H1 (cell line): ENCODE results near the gene ARNT2. TPM values are rescaled to one million over a fixed set of nuclear protein-coding genes. Genes with fewer than 3 reads are reported as not detected.

Experiments
- POLR2A ChIP-seq, 2 experiments: IDR thresholded peaks; 1 replicate in 1 of 2; 2 replicates in 1 of 2; pipeline ENCODE4 v1.6.1; 2011; ENCODE audit warnings: low read depth in 2 of 2, low read length in 2 of 2, mild to moderate bottlenecking in 2 of 2; ENCODE audit errors: control extremely low read depth in 1 of 2
- RAD21 ChIP-seq, 2 experiments: IDR thresholded peaks in 1 of 2; conservative IDR thresholded peaks in 1 of 2; 2 replicates each; pipeline ENCODE4 v1.6.1; 2011; ENCODE audit warnings: low read depth in 2 of 2, low read length in 2 of 2, improper control_type of control experiment in 1 of 2, inconsistent platforms in 1 of 2, mild to moderate bottlenecking in 1 of 2, moderate library complexity in 1 of 2
- polyA plus RNA-seq, 7 experiments: library from polyadenylated mRNA; depleted of rRNA in 3 of 7; stranded (reverse) in 5 of 7; unstranded in 2 of 7; fragments of >200 nt in 5 of 7; fragments of 200-250 nt in 2 of 7; gene quantifications; 1 replicate in 5 of 7; 2 replicates in 1 of 7; 4 replicates in 1 of 7; pipeline versions ENCODE4 v1.2.1 to v1.2.3, GENCODE V29; 2011 to 2013; ENCODE audit warnings: missing spikeins in 2 of 7, mixed read lengths in 2 of 7
- total RNA-seq: library from RNA; stranded (reverse); fragmentation: NEBNext Ultra II Directional; extraction: Animal tissue kit (Norgen Biotek cat#: 25700); gene quantifications from 2 replicates; pipeline ENCODE4 v1.2.1, GENCODE V29; 2021

Gene ARNT2
- total and polyA plus RNA-seq, 2 of the 8 experiments (the other 6 are each of a cell fraction or from before 2014, with no cell fraction given) = 9.5 to 14.6 TPM

- TF ChIP-seq POLR2A (IDR thresholded peaks at IDR 0.05; ENCODE audit: control extremely low read depth in 1 of 2, low read depth in 2 of 2, low read length in 2 of 2) (no peak), RAD21 (IDR thresholded peaks at IDR 0.05 in 1 of 2, conservative IDR thresholded peaks at IDR 0.05 in 1 of 2; ENCODE audit: low read depth in 2 of 2, low read length in 2 of 2) (no peak)
Measured at GRCh38 chr15:80531388-80531787, 127.2 kb downstream of the ARNT2 start (continued).
